HEK293 (cell line): ENCODE data around the gene RPL15.

Experiments used
- BCL11A ChIP-seq: fragments of 450-650 bp; formaldehyde crosslinking; IDR thresholded peaks from 2 replicates; pipeline ENCODE4 v1.5.1; 2016; ENCODE audit warnings: low read depth, missing biosample characterization, missing genetic modification characterization
- FEZF1 ChIP-seq: fragments of 450-650 bp; formaldehyde crosslinking; IDR thresholded peaks from 2 replicates; pipeline ENCODE4 v1.5.1; 2016; ENCODE audit warnings: missing biosample characterization, missing genetic modification characterization
- GLIS1 ChIP-seq: fragments of 450-650 bp; formaldehyde crosslinking; IDR thresholded peaks from 2 replicates; pipeline ENCODE4 v1.5.1; 2016; ENCODE audit warnings: missing biosample characterization, missing genetic modification characterization
- GLIS2 ChIP-seq: fragments of 450-650 bp; formaldehyde crosslinking; IDR thresholded peaks from 2 replicates; pipeline ENCODE4 v1.5.1; 2016; ENCODE audit warnings: missing biosample characterization, missing genetic modification characterization
- MZF1 ChIP-seq: fragments of 450-650 bp; formaldehyde crosslinking; IDR thresholded peaks from 2 replicates; pipeline ENCODE4 v1.5.1; 2017; ENCODE audit warnings: missing biosample characterization, missing genetic modification characterization, borderline replicate concordance
- SCRT2 ChIP-seq: fragments of 450-650 bp; formaldehyde crosslinking; IDR thresholded peaks from 2 replicates; pipeline ENCODE4 v1.5.1; 2016; ENCODE audit warnings: missing biosample characterization, missing genetic modification characterization
- WT1 ChIP-seq: fragments of 450-650 bp; formaldehyde crosslinking; IDR thresholded peaks from 2 replicates; pipeline ENCODE4 v1.5.1; 2016; ENCODE audit warnings: missing biosample characterization, missing genetic modification characterization
- ZBTB21 ChIP-seq: fragments of 450-650 bp; formaldehyde crosslinking; IDR thresholded peaks from 2 replicates; pipeline ENCODE4 v1.5.1; 2017; ENCODE audit warnings: missing biosample characterization, missing genetic modification characterization
- ZNF10 ChIP-seq: fragments of 450-650 bp; formaldehyde crosslinking; IDR thresholded peaks from 2 replicates; pipeline ENCODE4 v1.5.1; 2017; ENCODE audit warnings: missing biosample characterization, missing genetic modification characterization
- ZNF140 ChIP-seq: fragments of 450-650 bp; formaldehyde crosslinking; IDR thresholded peaks from 2 replicates; pipeline ENCODE4 v1.5.1; 2016; ENCODE audit warnings: missing biosample characterization, missing genetic modification characterization
- ZNF146 ChIP-seq: fragments of 450-650 bp; formaldehyde crosslinking; IDR thresholded peaks from 2 replicates; pipeline ENCODE4 v1.5.1; 2016; ENCODE audit warnings: missing biosample characterization, missing genetic modification characterization
- ZNF2 ChIP-seq: fragments of 450-650 bp; formaldehyde crosslinking; IDR thresholded peaks from 2 replicates; pipeline ENCODE4 v1.5.1; 2016; ENCODE audit warnings: missing biosample characterization, missing genetic modification characterization
- ZNF473 ChIP-seq: fragments of 450-650 bp; formaldehyde crosslinking; IDR thresholded peaks from 2 replicates; pipeline ENCODE4 v1.5.1; 2017; ENCODE audit warnings: missing biosample characterization, missing genetic modification characterization
- ZNF514 ChIP-seq: fragments of 450-650 bp; formaldehyde crosslinking; IDR thresholded peaks from 2 replicates; pipeline ENCODE4 v1.5.1; 2016; ENCODE audit warnings: missing biosample characterization, missing genetic modification characterization
- ZNF521 ChIP-seq: fragments of 450-650 bp; formaldehyde crosslinking; IDR thresholded peaks from 2 replicates; pipeline ENCODE4 v1.5.1; 2017; ENCODE audit warnings: missing biosample characterization, mild to moderate bottlenecking, missing genetic modification characterization
- ZNF548 ChIP-seq: fragments of 450-650 bp; formaldehyde crosslinking; IDR thresholded peaks from 2 replicates; pipeline ENCODE4 v1.5.1; 2016; ENCODE audit warnings: missing biosample characterization, missing genetic modification characterization
- ZNF664 ChIP-seq: fragments of 450-650 bp; formaldehyde crosslinking; IDR thresholded peaks from 2 replicates; pipeline ENCODE4 v1.5.1; 2016; ENCODE audit warnings: missing biosample characterization, missing genetic modification characterization
- ZSCAN30 ChIP-seq: fragments of 450-650 bp; IDR thresholded peaks from 2 replicates; pipeline ENCODE4 v1.5.1; 2018; ENCODE audit warnings: missing biosample characterization, mild to moderate bottlenecking, missing genetic modification characterization, moderate library complexity
- ZXDB ChIP-seq: fragments of 450-650 bp; formaldehyde crosslinking; IDR thresholded peaks from 2 replicates; pipeline ENCODE4 v1.5.1; 2016; ENCODE audit warnings: missing biosample characterization, missing genetic modification characterization
- TF ChIP-seq, protein P1 (sequence below): fragments of 450-650 bp; formaldehyde crosslinking; IDR thresholded peaks from 2 replicates; pipeline ENCODE4 v1.5.1; 2017; ENCODE audit warnings: missing biosample characterization, missing genetic modification characterization
- TF ChIP-seq, protein P2 (sequence below): fragments of 450-650 bp; formaldehyde crosslinking; IDR thresholded peaks from 2 replicates; pipeline ENCODE4 v1.5.1; 2016; ENCODE audit warnings: missing biosample characterization, missing genetic modification characterization
- TF ChIP-seq, protein P3 (sequence below): fragments of 450-650 bp; formaldehyde crosslinking; IDR thresholded peaks from 2 replicates; pipeline ENCODE4 v1.5.1; 2016; ENCODE audit warnings: missing biosample characterization, missing genetic modification characterization
- TF ChIP-seq, protein P4 (sequence below): fragments of 450-650 bp; formaldehyde crosslinking; IDR thresholded peaks from 2 replicates; pipeline ENCODE4 v1.5.1; 2016; ENCODE audit warnings: missing biosample characterization, missing genetic modification characterization
- TF ChIP-seq, protein P5 (sequence below): fragments of 450-650 bp; formaldehyde crosslinking; IDR thresholded peaks from 2 replicates; pipeline ENCODE4 v1.5.1; 2016; ENCODE audit warnings: missing biosample characterization, missing genetic modification characterization, borderline replicate concordance

The RPL15 gene

DNA sequence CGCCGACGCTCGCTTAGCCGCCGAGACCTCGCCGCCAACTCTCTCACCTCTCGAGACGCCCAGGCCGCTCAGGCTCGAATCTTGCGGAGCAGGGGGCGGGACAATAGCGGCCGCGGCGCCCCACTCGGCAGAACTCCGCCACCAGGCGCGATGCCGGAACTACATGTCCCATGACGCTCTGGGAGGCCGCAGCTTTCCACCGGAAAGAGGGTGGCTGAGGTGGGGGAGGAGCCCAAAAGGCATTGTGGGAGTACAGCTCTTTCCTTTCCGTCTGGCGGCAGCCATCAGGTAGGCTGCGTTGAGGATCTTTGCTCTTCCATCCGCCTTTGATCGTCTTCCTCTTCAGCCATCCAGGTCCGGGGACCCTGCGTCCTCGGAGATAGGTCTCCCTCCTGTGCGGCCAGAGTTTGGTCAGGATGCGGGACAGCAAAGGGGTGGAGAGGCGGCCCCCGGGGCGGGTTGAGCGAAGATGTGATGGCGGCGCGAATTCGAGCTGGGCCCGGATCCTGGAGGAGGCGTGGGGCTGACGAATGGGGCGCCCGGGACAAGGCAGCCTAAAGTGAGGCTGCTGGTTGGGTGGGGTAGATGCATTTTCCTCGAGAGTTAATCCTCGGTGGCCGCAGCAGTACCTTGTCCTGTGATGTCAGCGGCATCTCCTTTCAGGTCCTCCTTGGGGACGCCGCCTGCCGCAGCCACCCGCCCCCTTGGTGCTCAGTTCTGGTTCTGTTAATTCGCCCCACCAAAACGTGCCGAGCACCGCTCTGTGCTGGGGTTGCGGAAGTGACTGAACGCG lies at the start of gene RPL15, which contains the start of gene NKIRAS1 (continued):
- TF ChIP-seq ZNF514 (tag by site-specific recombination) (no peak), BCL11A (0 out of 2 replicates have a peak, but pooled peaks have one; percentile 15), ZXDB (tag by site-specific recombination) (peak; percentile 96), MZF1 (tag by site-specific recombination) (no peak), ZBTB21 (peak; percentile 72; the same call in 1 of the 2 replicates), GLIS1 (tag by site-specific recombination) (peak; percentile 45), ZNF10 (tag by site-specific recombination) (0 out of 2 replicates have a peak, but pooled peaks have one; percentile 7), GLIS2 (tag by site-specific recombination) (peak; percentile 98), ZNF2 (tag by site-specific recombination) (peak; percentile 95), ZNF146 (tag by site-specific recombination) (0 out of 2 replicates have a peak, but pooled peaks have one; percentile 15), ZSCAN30 (tag by site-specific recombination) (peak; percentile 98), ZNF140 (tag by site-specific recombination) (no peak), WT1 (tag by site-specific recombination) (peak; percentile 66), ZNF473 (tag by site-specific recombination) (no peak), SCRT2 (tag by site-specific recombination) (peak; percentile 80), ZNF548 (tag by site-specific recombination) (peak; percentile 18; the same call in 1 of the 2 replicates), ZNF664 (tag by site-specific recombination) (no peak), ZNF521 (tag by site-specific recombination) (no peak), FEZF1 (tag by site-specific recombination) (no peak; the same call in 1 of the 2 replicates)
- TF ChIP-seq, protein P1, sequence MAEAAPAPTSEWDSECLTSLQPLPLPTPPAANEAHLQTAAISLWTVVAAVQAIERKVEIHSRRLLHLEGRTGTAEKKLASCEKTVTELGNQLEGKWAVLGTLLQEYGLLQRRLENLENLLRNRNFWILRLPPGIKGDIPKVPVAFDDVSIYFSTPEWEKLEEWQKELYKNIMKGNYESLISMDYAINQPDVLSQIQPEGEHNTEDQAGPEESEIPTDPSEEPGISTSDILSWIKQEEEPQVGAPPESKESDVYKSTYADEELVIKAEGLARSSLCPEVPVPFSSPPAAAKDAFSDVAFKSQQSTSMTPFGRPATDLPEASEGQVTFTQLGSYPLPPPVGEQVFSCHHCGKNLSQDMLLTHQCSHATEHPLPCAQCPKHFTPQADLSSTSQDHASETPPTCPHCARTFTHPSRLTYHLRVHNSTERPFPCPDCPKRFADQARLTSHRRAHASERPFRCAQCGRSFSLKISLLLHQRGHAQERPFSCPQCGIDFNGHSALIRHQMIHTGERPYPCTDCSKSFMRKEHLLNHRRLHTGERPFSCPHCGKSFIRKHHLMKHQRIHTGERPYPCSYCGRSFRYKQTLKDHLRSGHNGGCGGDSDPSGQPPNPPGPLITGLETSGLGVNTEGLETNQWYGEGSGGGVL (tag by site-specific recombination), result peak; percentile 39; the same call in 1 of the 2 replicates
- TF ChIP-seq, protein P2, sequence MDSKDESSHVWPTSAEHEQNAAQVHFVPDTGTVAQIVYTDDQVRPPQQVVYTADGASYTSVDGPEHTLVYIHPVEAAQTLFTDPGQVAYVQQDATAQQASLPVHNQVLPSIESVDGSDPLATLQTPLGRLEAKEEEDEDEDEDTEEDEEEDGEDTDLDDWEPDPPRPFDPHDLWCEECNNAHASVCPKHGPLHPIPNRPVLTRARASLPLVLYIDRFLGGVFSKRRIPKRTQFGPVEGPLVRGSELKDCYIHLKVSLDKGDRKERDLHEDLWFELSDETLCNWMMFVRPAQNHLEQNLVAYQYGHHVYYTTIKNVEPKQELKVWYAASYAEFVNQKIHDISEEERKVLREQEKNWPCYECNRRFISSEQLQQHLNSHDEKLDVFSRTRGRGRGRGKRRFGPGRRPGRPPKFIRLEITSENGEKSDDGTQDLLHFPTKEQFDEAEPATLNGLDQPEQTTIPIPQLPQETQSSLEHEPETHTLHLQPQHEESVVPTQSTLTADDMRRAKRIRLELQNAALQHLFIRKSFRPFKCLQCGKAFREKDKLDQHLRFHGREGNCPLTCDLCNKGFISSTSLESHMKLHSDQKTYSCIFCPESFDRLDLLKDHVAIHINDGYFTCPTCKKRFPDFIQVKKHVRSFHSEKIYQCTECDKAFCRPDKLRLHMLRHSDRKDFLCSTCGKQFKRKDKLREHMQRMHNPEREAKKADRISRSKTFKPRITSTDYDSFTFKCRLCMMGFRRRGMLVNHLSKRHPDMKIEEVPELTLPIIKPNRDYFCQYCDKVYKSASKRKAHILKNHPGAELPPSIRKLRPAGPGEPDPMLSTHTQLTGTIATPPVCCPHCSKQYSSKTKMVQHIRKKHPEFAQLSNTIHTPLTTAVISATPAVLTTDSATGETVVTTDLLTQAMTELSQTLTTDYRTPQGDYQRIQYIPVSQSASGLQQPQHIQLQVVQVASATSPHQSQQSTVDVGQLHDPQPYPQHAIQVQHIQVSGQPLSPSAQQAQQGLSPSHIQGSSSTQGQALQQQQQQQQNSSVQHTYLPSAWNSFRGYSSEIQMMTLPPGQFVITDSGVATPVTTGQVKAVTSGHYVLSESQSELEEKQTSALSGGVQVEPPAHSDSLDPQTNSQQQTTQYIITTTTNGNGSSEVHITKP (tag by site-specific recombination), result peak; percentile 78
- TF ChIP-seq, protein P3, sequence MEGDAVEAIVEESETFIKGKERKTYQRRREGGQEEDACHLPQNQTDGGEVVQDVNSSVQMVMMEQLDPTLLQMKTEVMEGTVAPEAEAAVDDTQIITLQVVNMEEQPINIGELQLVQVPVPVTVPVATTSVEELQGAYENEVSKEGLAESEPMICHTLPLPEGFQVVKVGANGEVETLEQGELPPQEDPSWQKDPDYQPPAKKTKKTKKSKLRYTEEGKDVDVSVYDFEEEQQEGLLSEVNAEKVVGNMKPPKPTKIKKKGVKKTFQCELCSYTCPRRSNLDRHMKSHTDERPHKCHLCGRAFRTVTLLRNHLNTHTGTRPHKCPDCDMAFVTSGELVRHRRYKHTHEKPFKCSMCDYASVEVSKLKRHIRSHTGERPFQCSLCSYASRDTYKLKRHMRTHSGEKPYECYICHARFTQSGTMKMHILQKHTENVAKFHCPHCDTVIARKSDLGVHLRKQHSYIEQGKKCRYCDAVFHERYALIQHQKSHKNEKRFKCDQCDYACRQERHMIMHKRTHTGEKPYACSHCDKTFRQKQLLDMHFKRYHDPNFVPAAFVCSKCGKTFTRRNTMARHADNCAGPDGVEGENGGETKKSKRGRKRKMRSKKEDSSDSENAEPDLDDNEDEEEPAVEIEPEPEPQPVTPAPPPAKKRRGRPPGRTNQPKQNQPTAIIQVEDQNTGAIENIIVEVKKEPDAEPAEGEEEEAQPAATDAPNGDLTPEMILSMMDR (tag by site-specific recombination), result peak; percentile 78; the same call in 1 of the 2 replicates
- TF ChIP-seq, protein P4, sequence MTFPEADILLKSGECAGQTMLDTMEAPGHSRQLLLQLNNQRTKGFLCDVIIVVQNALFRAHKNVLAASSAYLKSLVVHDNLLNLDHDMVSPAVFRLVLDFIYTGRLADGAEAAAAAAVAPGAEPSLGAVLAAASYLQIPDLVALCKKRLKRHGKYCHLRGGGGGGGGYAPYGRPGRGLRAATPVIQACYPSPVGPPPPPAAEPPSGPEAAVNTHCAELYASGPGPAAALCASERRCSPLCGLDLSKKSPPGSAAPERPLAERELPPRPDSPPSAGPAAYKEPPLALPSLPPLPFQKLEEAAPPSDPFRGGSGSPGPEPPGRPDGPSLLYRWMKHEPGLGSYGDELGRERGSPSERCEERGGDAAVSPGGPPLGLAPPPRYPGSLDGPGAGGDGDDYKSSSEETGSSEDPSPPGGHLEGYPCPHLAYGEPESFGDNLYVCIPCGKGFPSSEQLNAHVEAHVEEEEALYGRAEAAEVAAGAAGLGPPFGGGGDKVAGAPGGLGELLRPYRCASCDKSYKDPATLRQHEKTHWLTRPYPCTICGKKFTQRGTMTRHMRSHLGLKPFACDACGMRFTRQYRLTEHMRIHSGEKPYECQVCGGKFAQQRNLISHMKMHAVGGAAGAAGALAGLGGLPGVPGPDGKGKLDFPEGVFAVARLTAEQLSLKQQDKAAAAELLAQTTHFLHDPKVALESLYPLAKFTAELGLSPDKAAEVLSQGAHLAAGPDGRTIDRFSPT (tag by site-specific recombination), result no peak
- TF ChIP-seq, protein P5, sequence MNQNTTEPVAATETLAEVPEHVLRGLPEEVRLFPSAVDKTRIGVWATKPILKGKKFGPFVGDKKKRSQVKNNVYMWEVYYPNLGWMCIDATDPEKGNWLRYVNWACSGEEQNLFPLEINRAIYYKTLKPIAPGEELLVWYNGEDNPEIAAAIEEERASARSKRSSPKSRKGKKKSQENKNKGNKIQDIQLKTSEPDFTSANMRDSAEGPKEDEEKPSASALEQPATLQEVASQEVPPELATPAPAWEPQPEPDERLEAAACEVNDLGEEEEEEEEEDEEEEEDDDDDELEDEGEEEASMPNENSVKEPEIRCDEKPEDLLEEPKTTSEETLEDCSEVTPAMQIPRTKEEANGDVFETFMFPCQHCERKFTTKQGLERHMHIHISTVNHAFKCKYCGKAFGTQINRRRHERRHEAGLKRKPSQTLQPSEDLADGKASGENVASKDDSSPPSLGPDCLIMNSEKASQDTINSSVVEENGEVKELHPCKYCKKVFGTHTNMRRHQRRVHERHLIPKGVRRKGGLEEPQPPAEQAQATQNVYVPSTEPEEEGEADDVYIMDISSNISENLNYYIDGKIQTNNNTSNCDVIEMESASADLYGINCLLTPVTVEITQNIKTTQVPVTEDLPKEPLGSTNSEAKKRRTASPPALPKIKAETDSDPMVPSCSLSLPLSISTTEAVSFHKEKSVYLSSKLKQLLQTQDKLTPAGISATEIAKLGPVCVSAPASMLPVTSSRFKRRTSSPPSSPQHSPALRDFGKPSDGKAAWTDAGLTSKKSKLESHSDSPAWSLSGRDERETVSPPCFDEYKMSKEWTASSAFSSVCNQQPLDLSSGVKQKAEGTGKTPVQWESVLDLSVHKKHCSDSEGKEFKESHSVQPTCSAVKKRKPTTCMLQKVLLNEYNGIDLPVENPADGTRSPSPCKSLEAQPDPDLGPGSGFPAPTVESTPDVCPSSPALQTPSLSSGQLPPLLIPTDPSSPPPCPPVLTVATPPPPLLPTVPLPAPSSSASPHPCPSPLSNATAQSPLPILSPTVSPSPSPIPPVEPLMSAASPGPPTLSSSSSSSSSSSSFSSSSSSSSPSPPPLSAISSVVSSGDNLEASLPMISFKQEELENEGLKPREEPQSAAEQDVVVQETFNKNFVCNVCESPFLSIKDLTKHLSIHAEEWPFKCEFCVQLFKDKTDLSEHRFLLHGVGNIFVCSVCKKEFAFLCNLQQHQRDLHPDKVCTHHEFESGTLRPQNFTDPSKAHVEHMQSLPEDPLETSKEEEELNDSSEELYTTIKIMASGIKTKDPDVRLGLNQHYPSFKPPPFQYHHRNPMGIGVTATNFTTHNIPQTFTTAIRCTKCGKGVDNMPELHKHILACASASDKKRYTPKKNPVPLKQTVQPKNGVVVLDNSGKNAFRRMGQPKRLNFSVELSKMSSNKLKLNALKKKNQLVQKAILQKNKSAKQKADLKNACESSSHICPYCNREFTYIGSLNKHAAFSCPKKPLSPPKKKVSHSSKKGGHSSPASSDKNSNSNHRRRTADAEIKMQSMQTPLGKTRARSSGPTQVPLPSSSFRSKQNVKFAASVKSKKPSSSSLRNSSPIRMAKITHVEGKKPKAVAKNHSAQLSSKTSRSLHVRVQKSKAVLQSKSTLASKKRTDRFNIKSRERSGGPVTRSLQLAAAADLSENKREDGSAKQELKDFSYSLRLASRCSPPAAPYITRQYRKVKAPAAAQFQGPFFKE, result peak; percentile 96
